ENCODE data around the gene DIRAS1. TPM values are rescaled to one million over a fixed set of nuclear protein-coding genes. Genes with fewer than 3 reads are reported as not detected.

Gene DIRAS1
- total RNA-seq, 1 experiment from 2014 or later = 7.8 TPM

DNA sequence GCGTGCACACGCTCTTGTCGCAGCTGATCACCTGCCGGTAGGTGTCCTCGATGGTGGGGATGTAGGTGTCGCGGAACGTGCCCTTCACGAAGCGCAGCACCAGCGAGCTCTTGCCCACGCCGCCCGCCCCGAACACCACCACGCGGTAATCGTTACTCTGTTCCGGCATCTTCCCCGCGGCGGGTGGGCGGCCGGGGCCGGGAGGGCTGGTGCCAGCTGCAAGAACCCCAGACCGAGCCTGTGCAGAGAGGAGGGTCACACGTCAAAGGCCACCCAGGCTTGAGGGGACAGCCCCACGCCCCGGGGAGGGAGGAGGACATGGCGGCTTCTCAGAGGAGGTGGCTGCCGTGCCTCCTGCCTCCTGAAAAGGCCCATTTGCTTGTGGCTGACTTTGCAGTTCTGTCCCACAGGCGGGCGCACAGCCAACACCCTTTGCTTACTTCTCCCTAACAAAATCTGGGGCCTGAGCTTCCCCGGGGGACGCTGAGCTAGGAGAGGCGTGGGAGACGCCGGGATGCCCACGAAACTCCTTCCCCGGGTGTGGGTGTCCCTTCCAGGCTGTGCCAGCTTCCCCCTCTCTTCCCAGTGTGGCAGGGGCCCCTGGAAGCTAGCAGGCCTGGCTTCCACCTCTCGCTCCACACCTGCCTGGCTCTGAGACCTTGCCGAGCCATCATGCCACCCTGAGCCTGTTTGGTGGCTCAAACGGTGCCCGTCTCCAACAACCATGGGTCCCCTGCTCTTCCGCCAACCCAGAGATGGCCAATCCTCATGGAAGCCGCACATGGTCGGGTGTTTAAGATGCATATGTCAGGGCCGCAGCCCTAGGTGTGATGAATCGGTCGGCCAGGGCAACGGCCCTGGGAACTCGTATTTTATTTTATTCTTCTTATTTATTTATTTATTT is 3.3 kb downstream of the DIRAS1 start:
- peaks cover 14 to 16% (median 14%) of the 10 kb centered on the region in 3 experiments for H3K36me3 Mint-ChIP-seq (ENCODE audit: insufficient read depth in 1 of 3, low read depth in 3 of 3)
- no peak overlapping the region for H3K27ac ChIP-seq (ENCODE audit: insufficient read length, low read depth, low read length)
- no peak overlapping the region for H2BK20ac ChIP-seq (ENCODE audit: low read depth, low read length, poor library complexity, severe bottlenecking)
- H3K79me2 ChIP-seq (ENCODE audit: insufficient read depth, low read length) = no peaks in the 10 kb centered on the region
- H2BK5ac ChIP-seq (ENCODE audit: insufficient read length, low read length) = no peak overlapping the region
- peaks cover 8% of the 10 kb centered on the region for H3K9me3 ChIP-seq (ENCODE audit: control insufficient read depth, low read depth, low read length)
- no peak overlapping the region for H2BK12ac ChIP-seq (ENCODE audit: insufficient read length, low read depth, low read length)
- no peak overlapping the region for H2BK15ac ChIP-seq (ENCODE audit: low read depth, low read length)
- H3K79me1 ChIP-seq (ENCODE audit: insufficient read depth, low read depth, low read length, poor library complexity, severe bottlenecking) = no peaks in the 10 kb centered on the region
- H3K27me3 ChIP-seq (ENCODE audit: insufficient read depth, low read length) = no peaks in the 10 kb centered on the region
- no peak for DNase-seq
- H4K5ac ChIP-seq (ENCODE audit: insufficient read length, low read depth, low read length) = no peak overlapping the region
- H3K9me3 Mint-ChIP-seq = peaks cover 10 to 11% of the 10 kb centered on the region in 2 experiments
- no peak for TF ChIP-seq CTCF (conservative IDR thresholded peaks at IDR 0.05)
- H3K4ac ChIP-seq (ENCODE audit: low read depth, low read length) = no peak overlapping the region
- no peak overlapping the region for H3K18ac ChIP-seq (ENCODE audit: insufficient read length, low read depth, low read length)
- no peak overlapping the region for H3K9ac ChIP-seq (ENCODE audit: extremely low read depth, insufficient read length, low read length)
- H4K8ac ChIP-seq (replicated peaks; ENCODE audit: insufficient read length, low read depth, low read length) = no peak overlapping the region
- H3K4me1 Mint-ChIP-seq = peaks cover 6 to 11% of the 10 kb centered on the region in 2 experiments
- no peak overlapping the region for H3K23ac ChIP-seq (ENCODE audit: insufficient read length, low read depth, low read length)
- peaks cover 22% of the 10 kb centered on the region for H3K27me3 Mint-ChIP-seq (ENCODE audit: low read depth)
- H3K4me3 Mint-ChIP-seq = no peak overlapping the region
- H3T11ph ChIP-seq (ENCODE audit: low read length) = no peak overlapping the region
- no peak overlapping the region for H3K56ac ChIP-seq (ENCODE audit: insufficient read length, low read depth, low read length)
- WGBS (ENCODE audit: extremely low coverage, insufficient read length, low lambda C conversion rate) = no CpG with 5 or more reads among the region's 52 CpGs
- H3K4me2 ChIP-seq (ENCODE audit: insufficient read depth, insufficient read length, low read length) = no peak overlapping the region
- no peak overlapping the region for H2BK120ac ChIP-seq (ENCODE audit: low read depth, low read length, poor library complexity, severe bottlenecking)
- no peak overlapping the region for H2AFZ ChIP-seq (ENCODE audit: low read length)
- H4K20me1 ChIP-seq (ENCODE audit: control insufficient read depth, insufficient read depth, insufficient read length) = no peaks in the 10 kb centered on the region
- no peak overlapping the region for H2AK5ac ChIP-seq (ENCODE audit: insufficient read length, low read length)
- no peak overlapping the region; a peak in 1 of 7 replicates for H3K27ac Mint-ChIP-seq
- no peak overlapping the region for H3K14ac ChIP-seq (ENCODE audit: insufficient read depth, low read length)
- H3K4me1 ChIP-seq (ENCODE audit: insufficient read depth, low read length) = no peaks in the 10 kb centered on the region
- no peak overlapping the region for H4K91ac ChIP-seq (ENCODE audit: insufficient read length, low read depth, low read length)
- peaks cover 7% of the 10 kb centered on the region for H3K23me2 ChIP-seq (ENCODE audit: insufficient read length, low read depth, low read length, poor library complexity, severe bottlenecking)

Data from H9 (cell line).